ENCODE data around the gene MCF2L. TPM values are rescaled to one million over a fixed set of nuclear protein-coding genes. Genes with fewer than 3 reads are reported as not detected.

The MCF2L gene
- total RNA-seq, 6 experiments from 2014 or later: 9.6 to 18.4 (median 11.7) TPM

GRCh38 chr13:113073942-113074341 lies 104.9 kb downstream of the MCF2L start:
- 100% methylated on average over 6 of the region's 11 CpGs for WGBS (ENCODE audit: insufficient coverage, low coverage, low lambda C conversion rate, missing lambda C conversion rate)
- DNase-seq (no peak), ATAC-seq (no peak)
- no peak for TF ChIP-seq POLR2A (IDR thresholded peaks at IDR 0.05)
- TF ChIP-seq CTCF (IDR thresholded peaks at IDR 0.05): no peak
- Histone ChIP-seq H3K36me3 (peaks cover 0 to 19% (median 4%) of the 10 kb centered on the region in 4 donors), H3K4me1 (no peaks in the 10 kb centered on the region), H3K27ac (no peak overlapping the region), H3K4me3 (no peak overlapping the region), H3K27me3 (no peaks in the 10 kb centered on the region), H3K9me3 (no peaks in the 10 kb centered on the region)
- intact Hi-C loops (cut with DNase I): no loop called here

DNA sequence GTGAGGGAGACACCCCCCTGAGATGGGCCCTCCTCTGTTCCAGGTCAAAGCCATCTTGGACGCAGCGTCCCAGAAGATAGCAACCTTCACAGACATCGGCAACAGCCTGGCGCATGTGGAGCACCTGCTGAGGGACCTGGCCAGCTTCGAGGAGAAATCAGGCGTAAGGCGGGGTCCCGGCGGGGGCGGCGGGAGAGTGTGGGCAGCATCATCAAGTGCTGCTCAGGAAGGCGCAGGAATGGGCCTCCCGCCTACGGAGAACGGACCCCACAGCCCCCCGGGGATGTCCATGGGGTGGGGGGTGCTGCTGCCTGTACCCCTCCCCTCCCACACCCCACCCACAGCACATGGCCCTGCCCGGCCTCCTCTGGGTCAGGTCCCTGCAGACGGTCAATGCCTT lies 105.4 kb downstream of the MCF2L start:
- H3K27ac ChIP-seq: no peak overlapping the region
- peaks cover 0 to 21% (median 4%) of the 10 kb centered on the region in 4 donors for H3K36me3 ChIP-seq
- no peaks in the 10 kb centered on the region for H3K9me3 ChIP-seq
- WGBS (ENCODE audit: insufficient coverage, low coverage, low lambda C conversion rate, missing lambda C conversion rate): 100% methylated on average over 5 of the region's 18 CpGs
- DNase-seq (no peak), ATAC-seq (no peak)
- intact Hi-C loops (cut with DNase I): no loop called here
- H3K4me3 ChIP-seq: no peak overlapping the region
- TF ChIP-seq POLR2A (IDR thresholded peaks at IDR 0.05): no peak
- TF ChIP-seq CTCF (IDR thresholded peaks at IDR 0.05): no peak
- H3K27me3 ChIP-seq: no peaks in the 10 kb centered on the region
- H3K4me1 ChIP-seq: no peaks in the 10 kb centered on the region

DNA sequence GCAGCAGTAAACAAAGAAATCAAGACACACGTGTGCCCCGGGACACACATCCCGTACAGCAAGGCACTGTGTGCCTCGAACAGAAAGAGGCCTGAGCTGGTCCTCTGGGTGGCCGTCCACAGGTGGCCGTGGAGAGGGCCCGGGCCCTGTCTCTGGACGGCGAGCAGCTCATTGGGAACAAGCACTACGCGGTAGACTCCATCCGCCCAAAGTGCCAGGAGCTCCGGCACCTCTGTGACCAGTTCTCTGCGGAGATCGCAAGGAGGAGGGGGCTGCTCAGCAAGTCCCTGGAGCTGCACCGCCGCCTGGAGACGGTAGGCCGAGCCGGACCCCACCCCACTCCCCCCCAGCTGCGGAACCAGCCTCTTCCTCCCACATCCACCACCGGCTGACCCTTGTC lies 105.9 kb downstream of the MCF2L start:
- peak in 1 of 3 donors; percentile 16 for DNase-seq

DNA sequence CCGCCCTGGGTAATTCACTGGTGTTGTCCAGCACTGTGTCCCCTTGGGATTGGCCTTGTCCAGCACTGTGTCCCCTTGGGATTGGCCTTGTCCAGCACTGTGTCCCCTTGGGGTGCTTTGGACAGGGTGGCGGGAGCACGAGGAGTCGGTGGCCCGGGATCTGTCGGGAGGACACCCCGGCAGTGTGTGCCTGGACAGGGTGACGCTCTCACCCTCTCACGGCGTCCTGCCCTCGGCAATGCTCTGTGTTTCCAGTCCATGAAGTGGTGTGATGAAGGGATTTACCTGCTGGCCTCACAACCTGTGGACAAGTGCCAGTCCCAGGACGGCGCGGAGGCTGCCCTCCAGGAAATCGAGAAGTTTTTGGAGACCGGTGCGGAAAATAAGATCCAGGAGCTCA lies 106.7 kb downstream of the MCF2L start:
- Histone ChIP-seq H3K4me3 (no peak overlapping the region), H3K4me1 (no peaks in the 10 kb centered on the region), H3K27me3 (no peaks in the 10 kb centered on the region), H3K36me3 (peaks cover 0 to 15% (median 4%) of the 10 kb centered on the region in 4 donors), H3K9me3 (no peaks in the 10 kb centered on the region), H3K27ac (no peak overlapping the region)
- peak in 1 of 3 donors; percentile 13 for DNase-seq
- WGBS (ENCODE audit: insufficient coverage, low coverage, low lambda C conversion rate, missing lambda C conversion rate): 98% methylated on average over 6 of the region's 17 CpGs
- no peak for ATAC-seq
- no peak for TF ChIP-seq CTCF (IDR thresholded peaks at IDR 0.05)
- TF ChIP-seq POLR2A (IDR thresholded peaks at IDR 0.05): no peak
- intact Hi-C loops (cut with DNase I): no loop called here

More for the DNA sequence above, 105.9 kb downstream of the MCF2L start:
- Histone ChIP-seq H3K27ac (no peak overlapping the region), H3K9me3 (no peaks in the 10 kb centered on the region), H3K27me3 (no peaks in the 10 kb centered on the region), H3K36me3 (peaks cover 0 to 21% (median 4%) of the 10 kb centered on the region in 4 donors), H3K4me3 (no peak overlapping the region), H3K4me1 (no peaks in the 10 kb centered on the region)
- intact Hi-C loops (cut with DNase I): no loop called here
- 100% methylated on average over 1 of the region's 22 CpGs for WGBS (ENCODE audit: insufficient coverage, low coverage, low lambda C conversion rate, missing lambda C conversion rate)
- ATAC-seq: no peak
- TF ChIP-seq POLR2A (IDR thresholded peaks at IDR 0.05): no peak
- no peak for TF ChIP-seq CTCF (IDR thresholded peaks at IDR 0.05)
